ENCODE measurements around the gene RANBP6.
"Not testable (repeated sequence)": the region's sequence is repeated elsewhere in the genome, so short reads cannot be mapped to it uniquely, and the experiment has no call there.

The RANBP6 gene

DNA sequence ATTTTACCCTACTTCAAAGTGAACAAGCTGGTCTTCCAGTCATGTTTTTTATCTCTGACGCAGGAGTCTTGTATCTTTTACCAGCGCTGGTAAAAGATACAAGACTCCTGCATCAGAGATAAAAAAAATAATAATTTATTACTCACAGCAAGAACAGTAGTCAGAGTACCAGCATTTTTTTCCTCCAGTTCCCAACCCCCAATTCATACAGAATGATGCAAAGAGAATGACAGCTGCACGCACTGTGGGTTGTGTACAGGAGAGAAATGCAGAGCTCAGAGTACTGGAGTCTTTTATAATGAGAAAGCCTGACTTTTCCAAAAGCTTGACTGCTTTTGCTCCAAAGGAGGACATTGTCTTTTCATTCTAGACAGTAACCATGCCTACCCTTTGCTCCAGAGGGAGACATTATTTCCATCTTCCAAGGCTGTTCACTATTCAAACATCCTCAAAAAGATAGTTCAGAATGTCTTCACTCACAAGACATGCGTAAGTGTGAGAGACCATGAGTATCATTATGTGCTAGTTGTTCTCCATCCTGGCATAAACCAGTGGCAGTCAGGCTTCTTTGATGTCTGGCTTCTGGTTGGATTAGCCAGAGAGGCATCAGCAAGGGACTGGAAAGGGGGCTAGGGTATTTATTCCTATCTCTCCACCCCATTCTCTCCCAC is 14.3 kb upstream of the RANBP6 start:
- FAIRE-seq (no peak), DNase-seq (ENCODE audit: insufficient read length, low spot score) (no peak)
- TF ChIP-seq POLR2A (IDR thresholded peaks at IDR 0.05; ENCODE audit: low read depth, low read length) = no peak

DNA sequence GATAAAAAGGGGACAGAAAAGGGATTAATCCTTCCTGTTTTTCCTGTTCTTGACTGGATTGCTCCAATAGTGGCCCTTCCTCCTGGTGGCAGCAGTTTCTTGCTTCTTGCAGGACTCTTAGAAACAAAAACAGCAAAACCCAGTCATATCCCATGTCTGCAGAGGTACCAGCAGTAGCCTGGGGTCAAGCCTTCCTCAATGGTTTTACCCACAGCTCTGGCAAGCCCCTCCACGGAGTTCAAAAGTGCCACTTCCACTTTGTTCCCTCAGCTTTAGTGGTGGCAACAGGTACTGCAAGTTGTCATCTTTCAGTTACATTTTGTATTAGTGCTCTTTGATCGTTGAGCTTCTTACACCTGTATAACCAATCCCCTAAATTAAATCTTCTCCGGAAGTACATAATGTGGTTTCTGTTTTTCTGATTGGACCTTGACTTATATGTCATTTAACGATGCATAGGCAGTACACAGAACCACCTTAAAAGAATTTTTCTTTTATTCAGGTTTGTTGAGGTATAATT is 8.7 kb upstream of the RANBP6 start:
- no peak for DNase-seq (ENCODE audit: insufficient read length, low spot score)
- FAIRE-seq = peak; percentile 77
- no peak for TF ChIP-seq POLR2A (IDR thresholded peaks at IDR 0.05; ENCODE audit: low read depth, low read length)

DNA sequence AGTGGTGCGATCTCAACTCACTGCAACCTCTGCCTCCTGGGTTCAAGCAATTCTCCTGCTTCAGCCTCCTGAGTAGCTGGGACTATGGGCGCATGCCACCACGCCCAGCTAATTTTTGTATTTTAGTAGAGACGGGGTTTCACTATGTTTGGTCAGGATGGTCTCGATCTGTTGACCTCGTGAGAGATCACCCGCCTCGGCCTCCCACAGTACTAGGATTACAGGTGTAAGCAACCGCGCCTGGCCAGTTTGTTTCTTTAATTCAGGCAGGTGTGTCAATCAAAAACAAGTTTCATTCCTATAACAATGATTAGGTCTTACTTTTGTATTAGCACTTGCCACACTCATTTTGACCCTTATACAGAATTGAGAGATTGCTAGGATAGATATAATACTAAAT is 1.6 kb upstream of the RANBP6 start:
- not testable (repeated sequence) for FAIRE-seq; DNase-seq (ENCODE audit: insufficient read length, low spot score)

- DNase-seq (ENCODE audit: insufficient read length, low spot score) (peak; percentile 24), FAIRE-seq (peak; percentile 95)
These were observed 654 bp downstream of the RANBP6 start for GRCh38 chr9:6014670-6015270.

GRCh38 chr9:6008169-6008979 is 7.0 kb downstream of the RANBP6 start:
- FAIRE-seq = peak; percentile 97
- no peak for TF ChIP-seq POLR2A (IDR thresholded peaks at IDR 0.05; ENCODE audit: low read depth, low read length)
- DNase-seq (ENCODE audit: insufficient read length, low spot score) = peak; percentile 81

More at GRCh38 chr9:6014670-6015270, 654 bp downstream of the RANBP6 start:
- TF ChIP-seq POLR2A (IDR thresholded peaks at IDR 0.05; ENCODE audit: low read depth, low read length) = no peak

DNA sequence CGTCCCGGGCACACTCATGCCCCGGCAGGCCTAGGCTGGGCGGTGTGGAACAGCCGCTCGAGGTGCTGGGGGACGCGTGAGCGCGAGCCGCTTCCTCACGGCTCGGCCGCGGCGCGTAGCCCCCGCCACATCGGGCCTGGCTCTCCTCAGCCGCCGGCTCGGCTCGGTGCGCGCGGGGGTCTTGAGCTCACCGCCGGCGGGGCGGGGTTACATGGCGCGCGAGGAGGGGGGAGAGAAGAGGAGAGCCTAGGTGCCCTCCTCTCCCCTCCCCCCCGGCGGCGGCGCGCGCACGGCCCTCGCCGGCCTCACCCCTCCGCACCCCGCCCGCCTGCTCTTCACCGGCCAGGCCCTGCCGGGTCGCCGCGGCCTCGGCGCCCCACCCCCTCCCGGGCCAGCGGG is 7.7 kb downstream of the RANBP6 start:
- no peak for FAIRE-seq
- DNase-seq (ENCODE audit: insufficient read length, low spot score) = peak; percentile 25
- no peak for TF ChIP-seq POLR2A (IDR thresholded peaks at IDR 0.05; ENCODE audit: low read depth, low read length)

GRCh38 chr9:6007058-6007769 is 8.2 kb downstream of the RANBP6 start:
- FAIRE-seq (no peak), DNase-seq (ENCODE audit: insufficient read length, low spot score) (peak; percentile 15)
- TF ChIP-seq POLR2A (IDR thresholded peaks at IDR 0.05; ENCODE audit: low read depth, low read length) = 0 out of 2 replicates have a peak, but pooled peaks have one; percentile 8

DNA sequence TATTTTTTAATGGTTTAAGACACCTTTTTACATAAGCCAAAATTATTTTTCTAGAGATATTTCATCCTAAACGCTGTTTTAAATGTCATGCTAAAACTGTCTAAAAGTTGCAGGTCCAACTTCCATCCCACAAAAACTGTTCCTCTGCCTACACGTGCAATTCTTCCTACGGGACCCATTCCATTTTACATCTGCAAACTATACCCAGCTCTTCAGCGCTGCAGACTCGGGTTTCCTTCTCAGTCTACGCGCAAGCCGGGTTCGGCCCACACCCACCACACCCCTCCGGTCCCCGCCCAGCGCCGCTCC is 8.7 kb downstream of the RANBP6 start:
- peak; percentile 74 for DNase-seq (ENCODE audit: insufficient read length, low spot score)
- FAIRE-seq = peak; percentile 98

DNA sequence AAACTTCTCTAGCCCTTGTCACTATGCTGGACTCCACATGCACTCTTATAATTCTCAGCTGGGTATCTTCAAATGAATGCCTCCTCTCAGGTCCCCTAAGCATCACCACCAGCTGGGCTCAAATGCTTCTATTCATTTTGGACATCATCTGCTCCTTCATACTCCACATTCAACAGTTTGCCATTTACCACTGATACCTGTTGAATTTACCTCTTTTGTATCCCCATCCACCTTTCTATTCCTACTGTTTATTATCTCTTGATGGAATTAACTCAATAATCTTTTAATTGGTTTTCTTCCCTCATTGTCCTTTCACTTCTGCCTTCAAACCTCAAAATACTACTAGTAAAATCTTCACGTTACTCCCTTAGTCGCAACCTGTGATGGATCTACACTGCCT is 14.5 kb downstream of the RANBP6 start:
- DNase-seq (ENCODE audit: insufficient read length, low spot score) = no peak
- peak; percentile 27 for FAIRE-seq
- TF ChIP-seq POLR2A (IDR thresholded peaks at IDR 0.05; ENCODE audit: low read depth, low read length) = no peak

More for the DNA sequence above, 8.7 kb downstream of the RANBP6 start:
- no peak for TF ChIP-seq POLR2A (IDR thresholded peaks at IDR 0.05; ENCODE audit: low read depth, low read length)

DNA sequence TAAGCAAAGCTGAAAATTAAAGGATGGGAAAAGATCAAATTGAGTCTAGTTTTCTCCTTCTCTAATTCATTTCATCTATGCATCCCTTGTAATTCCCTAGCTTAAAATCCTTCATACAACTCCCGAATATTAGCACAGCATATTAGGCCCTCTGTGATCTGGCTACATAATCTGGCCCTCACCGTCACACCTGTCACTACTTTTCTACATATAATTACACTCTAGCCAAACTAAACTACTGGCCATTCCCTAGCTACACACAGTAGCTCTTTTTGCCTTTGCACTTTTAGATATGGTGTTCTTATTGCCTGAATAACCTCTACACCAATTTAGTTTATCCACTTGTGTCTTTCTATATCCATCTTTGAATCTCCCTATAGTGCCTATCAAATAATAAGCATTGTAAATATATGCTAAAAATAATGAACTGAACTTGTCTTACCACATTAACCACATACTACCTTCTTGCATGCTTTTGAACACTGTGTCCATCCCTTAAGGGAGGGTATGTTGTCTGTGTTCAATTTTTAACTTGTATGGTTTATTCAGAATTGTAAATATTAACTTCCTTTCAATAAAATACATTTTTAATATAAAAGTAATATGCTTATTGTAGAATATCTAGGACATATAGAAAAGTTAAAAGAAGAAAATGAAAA is 15.9 kb downstream of the RANBP6 start:
- no peak for TF ChIP-seq POLR2A (IDR thresholded peaks at IDR 0.05; ENCODE audit: low read depth, low read length)
- peak; percentile 43 for FAIRE-seq
- DNase-seq (ENCODE audit: insufficient read length, low spot score) = no peak

GRCh38 chr9:5994493-5994892 is 20.9 kb downstream of the RANBP6 start:
- DNase-seq (ENCODE audit: insufficient read length, low spot score) = no peak
- TF ChIP-seq POLR2A (IDR thresholded peaks at IDR 0.05; ENCODE audit: low read depth, low read length) = no peak
- no peak for FAIRE-seq

DNA sequence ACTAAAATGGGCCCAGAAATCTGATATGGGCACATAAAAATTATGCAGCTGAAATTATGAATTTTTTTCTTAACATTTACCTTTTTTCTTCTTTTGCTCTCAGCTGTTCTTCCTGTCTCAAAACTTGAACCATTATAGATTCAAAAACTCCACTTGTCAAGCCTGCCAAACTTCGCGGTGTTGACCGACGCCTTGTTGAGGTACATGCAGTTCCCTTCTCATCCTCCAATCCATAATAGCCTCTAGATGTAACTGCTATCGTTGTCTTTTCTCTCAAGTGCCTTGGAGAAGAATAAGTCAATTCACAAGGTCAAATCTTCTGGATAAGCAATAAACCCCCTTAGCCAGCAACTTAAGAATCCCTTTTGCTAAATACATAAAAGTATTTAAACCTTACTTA is 27.2 kb downstream of the RANBP6 start:
- no peak for DNase-seq (ENCODE audit: insufficient read length, low spot score)
- TF ChIP-seq POLR2A (IDR thresholded peaks at IDR 0.05; ENCODE audit: low read depth, low read length) = no peak
- FAIRE-seq = no peak

DNA sequence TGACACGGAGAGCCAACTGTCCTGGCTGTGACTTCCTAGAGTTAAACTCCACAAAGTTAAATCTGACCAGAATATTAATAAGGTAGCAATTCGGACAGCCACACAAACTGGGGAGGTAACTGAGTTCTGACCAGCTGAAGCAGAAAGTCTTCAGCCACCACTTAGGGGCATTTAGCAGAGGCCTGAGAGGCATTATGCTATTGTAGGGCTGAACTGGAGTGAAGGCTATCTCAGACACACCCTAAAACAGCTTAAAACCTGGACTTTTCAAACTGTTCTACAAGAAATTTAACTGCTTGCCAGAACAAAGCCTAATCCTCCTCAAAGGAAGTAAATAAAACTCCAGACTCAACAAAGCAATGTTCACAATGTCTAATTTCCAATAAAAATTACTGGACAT is 32.4 kb downstream of the RANBP6 start:
- DNase-seq (ENCODE audit: insufficient read length, low spot score) (no peak), FAIRE-seq (no peak)
- TF ChIP-seq POLR2A (IDR thresholded peaks at IDR 0.05; ENCODE audit: low read depth, low read length) = no peak

Data from H54 (cell line).